ENCODE results near the gene FANCE.

DNA sequence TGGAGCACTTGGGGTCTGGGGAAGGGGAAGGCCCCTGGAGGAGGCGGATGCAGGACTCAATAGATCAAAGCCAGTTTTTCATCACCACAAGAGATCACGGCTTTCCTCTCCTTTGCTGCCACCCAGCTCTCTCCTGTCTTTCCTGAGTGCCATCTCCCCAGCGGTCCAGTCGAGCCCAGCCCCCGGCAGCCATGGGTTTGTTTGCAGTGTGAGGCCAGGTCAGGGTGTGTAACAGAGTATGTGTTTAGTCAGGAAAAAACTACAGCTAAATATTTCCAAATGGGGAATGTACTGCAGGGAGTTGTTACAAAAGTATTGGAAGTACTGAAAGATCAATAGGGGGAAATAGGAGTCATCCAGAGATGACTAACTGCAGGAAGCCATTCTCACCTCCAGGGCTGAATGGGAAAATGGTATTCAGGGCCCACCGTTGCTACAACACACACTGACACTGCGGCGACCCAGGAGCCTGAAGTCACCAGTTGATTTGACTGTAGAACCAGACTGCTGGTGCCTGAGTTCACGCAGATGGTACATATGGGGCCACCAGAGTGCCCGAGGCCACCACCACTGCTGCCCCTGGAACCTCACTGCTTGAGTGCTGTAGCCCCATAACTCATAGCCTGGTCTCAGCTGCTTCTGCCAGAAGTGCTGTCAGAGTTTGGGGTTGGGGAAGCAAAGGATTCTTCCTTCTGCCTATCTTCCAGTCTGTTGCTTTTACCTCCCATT lies 23.6 kb upstream of the FANCE start:
- TF ChIP-seq CTCF (optimal IDR thresholded peaks at IDR 0.05 in 1 of 3, IDR thresholded peaks at IDR 0.05 in 1 of 3, conservative IDR thresholded peaks at IDR 0.05 in 1 of 3; ENCODE audit: extremely low read depth in 1 of 3, insufficient read depth in 2 of 3, low read length in 3 of 3) (no peak), EZH2 (IDR thresholded peaks at IDR 0.05; ENCODE audit: low read length) (no peak)
